ENCODE results near the gene ETFA. TPM values are rescaled to one million over a fixed set of nuclear protein-coding genes. Genes with fewer than 3 reads are reported as not detected.

Gene ETFA
- total and polyA plus RNA-seq, 9 of the 15 experiments (the other 6 are each of a cell fraction or from before 2014, with no cell fraction given) = 130 to 543 (median 232) TPM

GRCh38 chr15:76176059-76176458 lies 135.2 kb downstream of the ETFA start:
- Histone ChIP-seq H3K9ac (ENCODE audit: insufficient read depth in 1 of 2, low read depth in 2 of 2, low read length in 2 of 2) (no peak overlapping the region), H4K20me1 (replicated peaks; ENCODE audit: control insufficient read depth, insufficient read depth, low read length) (0 out of 2 replicates have a peak, but pooled peaks cover 3% of the 10 kb centered on the region), H3K36me3 (ENCODE audit: control insufficient read depth, insufficient read depth, low read length) (no peaks in the 10 kb centered on the region), H3K4me3 (no peak overlapping the region), H2AFZ (ENCODE audit: low read depth, low read length) (no peak overlapping the region), H3K4me1 (replicated peaks in 1 of 2; ENCODE audit: control insufficient read depth in 2 of 2, insufficient read depth in 2 of 2, low read length in 2 of 2) (peaks cover 0 to under 1% of the 10 kb centered on the region in 2 experiments; a peak in 1 of 5 replicates), H3K9me1 (ENCODE audit: control insufficient read depth, insufficient read depth, low read length) (no peaks in the 10 kb centered on the region), H3K4me2 (ENCODE audit: insufficient read depth, low read length) (no peak overlapping the region), H3K9me3 (replicated peaks; ENCODE audit: control insufficient read depth, insufficient read depth, low read depth, low read length) (no peaks in the 10 kb centered on the region), H3K27me3 (ENCODE audit: control insufficient read depth in 2 of 2, insufficient read depth in 2 of 2, low read length in 2 of 2) (peaks cover 53 to 88% of the 10 kb centered on the region in 2 experiments), H3K79me2 (ENCODE audit: control insufficient read depth, insufficient read depth, low read length) (no peaks in the 10 kb centered on the region), H3K27ac (ENCODE audit: extremely low read depth, low read depth, low read length) (no peak overlapping the region)
- BruUV-seq (replicated peaks) = no TSS peak
- in situ Hi-C loops (cut with MboI) (no loop called here), intact Hi-C loops (cut with micrococcal nuclease) (no loop called here)
- POLR2A ChIA-PET = interaction anchor here (1.0 kb wide), 1 partner anchor 170 kb away, joined by 3 read pairs; no protein-coding TSS in a partner anchor
- DNase-seq (ENCODE audit: extremely low read depth in 1 of 4, low spot score in 3 of 4) = no peak
- ATAC-seq = no peak
- TF ChIP-seq NR3C1 (CRISPR knock-in tag; IDR thresholded peaks at IDR 0.05) (no peak), ZNF449 (CRISPR knock-in tag; IDR thresholded peaks at IDR 0.05) (no peak), POLR3A (IDR thresholded peaks at IDR 0.05; ENCODE audit: borderline replicate concordance, extremely low read depth, insufficient read depth, insufficient read length) (no peak), MECOM (CRISPR knock-in tag; IDR thresholded peaks at IDR 0.05) (no peak), ILF3 (IDR thresholded peaks at IDR 0.05; ENCODE audit: borderline replicate concordance) (no peak), CLOCK (CRISPR knock-in tag; IDR thresholded peaks at IDR 0.05; ENCODE audit: borderline replicate concordance) (no peak), TFAP4 (CRISPR knock-in tag; IDR thresholded peaks at IDR 0.05; ENCODE audit: borderline replicate concordance) (no peak), CXXC5 (CRISPR knock-in tag; IDR thresholded peaks at IDR 0.05) (no peak), RBM14 (IDR thresholded peaks at IDR 0.05; ENCODE audit: borderline replicate concordance, insufficient read depth, low read depth, low read length) (no peak), CCAR2 (IDR thresholded peaks at IDR 0.05; ENCODE audit: low read depth, low read length) (no peak), CTBP1 (IDR thresholded peaks at IDR 0.05; ENCODE audit: borderline replicate concordance) (no peak), RAD51 (IDR thresholded peaks at IDR 0.05; ENCODE audit: borderline replicate concordance, low read depth) (no peak), PHF20 (IDR thresholded peaks at IDR 0.05; ENCODE audit: partially characterized antibody) (no peak), BACH1 (tag; IDR thresholded peaks at IDR 0.05) (no peak), BDP1 (IDR thresholded peaks at IDR 0.05; ENCODE audit: insufficient read depth, insufficient read length) (no peak), ILK (tag; IDR thresholded peaks at IDR 0.05; ENCODE audit: borderline replicate concordance, low read depth) (no peak), ZFX (CRISPR knock-in tag; IDR thresholded peaks at IDR 0.05) (no peak), PURB (CRISPR knock-in tag; IDR thresholded peaks at IDR 0.05; ENCODE audit: low read depth) (no peak)
- TF ChIP-seq, protein P1, sequence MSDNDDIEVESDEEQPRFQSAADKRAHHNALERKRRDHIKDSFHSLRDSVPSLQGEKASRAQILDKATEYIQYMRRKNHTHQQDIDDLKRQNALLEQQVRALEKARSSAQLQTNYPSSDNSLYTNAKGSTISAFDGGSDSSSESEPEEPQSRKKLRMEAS (CRISPR knock-in tag; IDR thresholded peaks at IDR 0.05) = no peak
- CTCF ChIA-PET (ENCODE audit: low intra/inter-chr PET ratio) = no interaction called here
- FAIRE-seq = no peak
- WGBS (ENCODE audit: insufficient coverage, low coverage, missing lambda C conversion rate) = 3% methylated on average over 10 of the region's 10 CpGs
